Body of pancreas (tissue), 4 donors: ENCODE measurements around the gene SSNA1. TPM values are rescaled to one million over a fixed set of nuclear protein-coding genes. Genes with fewer than 3 reads are reported as not detected.

Experiments
- microRNA-seq, 2 donors: library from miRNA; unstranded; fragments of <30 nt; microRNA quantifications; one replicate each; pipeline ENCODE4, GENCODE V29; 2016; ENCODE audit warnings: borderline number of aligned reads in 2 of 2, borderline replicate concordance in 2 of 2
- small RNA-seq: library from RNA; depleted of rRNA; stranded (forward); fragments of <200 nt; gene quantifications from one replicate; pipeline ENCODE3, GENCODE V24; 2016
- total RNA-seq, 2 donors: library from RNA; depleted of rRNA; stranded (reverse); fragments of >200 nt; gene quantifications; one replicate each; pipeline ENCODE4 v1.1.0, GENCODE V29; 2016

The SSNA1 gene
- total RNA-seq, 2 donors from 2014 or later = 62.3 to 79.1 TPM

Small RNA genes within 50 kb of the gene (microRNA-seq; reads per million reads assigned to microRNA genes)
- 0 reads per million in 2 donors for gene MIR3621

Small RNA genes within 50 kb of the gene (small RNA-seq; reads per million reads assigned to genes)
- gene MIR3621 = not detected

Other genes with a start within 250 kb of the SSNA1 start
- 100 to 1,000 TPM; 156 to 161 TPM for gene FBXW5, start 243.9 kb upstream of the SSNA1 start, total RNA-seq
- not detected for gene C8G, start 243.4 kb upstream of the SSNA1 start, total RNA-seq
- 1 to 10 TPM; 1.3 to 4.9 TPM for gene LCN12, start 236.4 kb upstream of the SSNA1 start, total RNA-seq
- 10 to 100 TPM; 17.8 to 48.0 TPM for gene PTGDS, start 211.2 kb upstream of the SSNA1 start, total RNA-seq
- not detected for gene LCNL1, start 205.7 kb upstream of the SSNA1 start, total RNA-seq
- gene PAXX, start 196.3 kb upstream of the SSNA1 start, total RNA-seq = 10 to 100 TPM; 34.0 to 97.2 TPM
- gene CLIC3, start 192.1 kb upstream of the SSNA1 start, total RNA-seq = 1 to 10 TPM in 1 of 2 donors, not detected in 1; 2.0 TPM
- gene ABCA2, start 160.4 kb upstream of the SSNA1 start, total RNA-seq = 10 to 100 TPM; 28.7 to 29.6 TPM
- gene FUT7, start 156.6 kb upstream of the SSNA1 start, total RNA-seq = not detected
- gene NPDC1, start 142.5 kb upstream of the SSNA1 start, total RNA-seq = 100 to 1,000 TPM in 1 of 2 donors, 10 to 100 TPM in 1; 72.1 to 105 TPM
- 1 to 10 TPM; 1.3 to 1.6 TPM for gene ENTPD2, start 134.6 kb upstream of the SSNA1 start, total RNA-seq
- under 1 TPM; 0.66 to 0.78 TPM for gene SAPCD2, start 118.1 kb upstream of the SSNA1 start, total RNA-seq
- 1 to 10 TPM; 7.8 to 8.2 TPM for gene UAP1L1, start 111.2 kb upstream of the SSNA1 start, total RNA-seq
- gene MAN1B1, start 101.7 kb upstream of the SSNA1 start, total RNA-seq = 10 to 100 TPM; 32.6 to 34.2 TPM
- 100 to 1,000 TPM; 137 to 171 TPM for gene DPP7, start 73.9 kb upstream of the SSNA1 start, total RNA-seq
- not detected for gene GRIN1, start 49.5 kb upstream of the SSNA1 start, total RNA-seq
- 1 to 10 TPM in 1 of 2 donors, not detected in 1; 1.3 TPM for gene LRRC26, start 18.6 kb upstream of the SSNA1 start, total RNA-seq
- not detected for gene TMEM210, start 16.6 kb upstream of the SSNA1 start, total RNA-seq
- gene ANAPC2, start 116 bp upstream of the SSNA1 start, total RNA-seq = 10 to 100 TPM; 24.1 to 51.7 TPM
- 10 to 100 TPM; 90.0 to 91.3 TPM for gene TPRN, start 12.1 kb downstream of the SSNA1 start, total RNA-seq
- gene TMEM203, start 17.0 kb downstream of the SSNA1 start, total RNA-seq = 10 to 100 TPM; 11.9 to 18.1 TPM
- gene NDOR1, start 17.0 kb downstream of the SSNA1 start, total RNA-seq = 10 to 100 TPM; 17.1 to 22.7 TPM
- 10 to 100 TPM in 1 of 2 donors, under 1 TPM in 1; 0.78 to 14.5 TPM for gene RNF208, start 33.6 kb downstream of the SSNA1 start, total RNA-seq
- not detected for gene CYSRT1, start 36.5 kb downstream of the SSNA1 start, total RNA-seq
- under 1 TPM in 1 of 2 donors, not detected in 1; 0.26 TPM for gene RNF224, start 38.8 kb downstream of the SSNA1 start, total RNA-seq
- under 1 TPM in 1 of 2 donors, not detected in 1; 0.33 TPM for gene SLC34A3, start 42.2 kb downstream of the SSNA1 start, total RNA-seq
- gene TUBB4B, start 52.6 kb downstream of the SSNA1 start, total RNA-seq = 100 to 1,000 TPM in 1 of 2 donors, 10 to 100 TPM in 1; 79.1 to 171 TPM
- not detected for gene STPG3, start 62.6 kb downstream of the SSNA1 start, total RNA-seq
- 10 to 100 TPM; 31.3 to 34.2 TPM for gene NELFB, start 66.7 kb downstream of the SSNA1 start, total RNA-seq
- gene TOR4A, start 89.0 kb downstream of the SSNA1 start, total RNA-seq = 10 to 100 TPM in 1 of 2 donors, 1 to 10 TPM in 1; 9.9 to 12.2 TPM
- 10 to 100 TPM; 18.4 to 24.4 TPM for gene NRARP, start 113.6 kb downstream of the SSNA1 start, total RNA-seq
- gene EXD3, start 234.5 kb downstream of the SSNA1 start, total RNA-seq = 10 to 100 TPM; 23.3 to 34.9 TPM
- gene NOXA1, start 234.7 kb downstream of the SSNA1 start, total RNA-seq = 10 to 100 TPM in 1 of 2 donors, 1 to 10 TPM in 1; 7.3 to 12.9 TPM